ENCODE data around the gene SMAD7.

SMAD7 gene

GRCh38 chr18:48949050-48949605, 1.6 kb downstream of the SMAD7 start:
- Histone ChIP-seq H2AFZ (ENCODE audit: insufficient read depth, low read length, poor library complexity) (peak overlapping the region; percentile 23), H3K4me2 (ENCODE audit: low read length) (peak overlapping the region; percentile 85), H3K14ac (ENCODE audit: low read length) (peak overlapping the region; percentile 97), H3K4ac (ENCODE audit: low read depth, low read length) (peak overlapping the region; percentile 99), H3K27me3 (ENCODE audit: insufficient read depth, low read length) (no peaks in the 10 kb centered on the region), H2BK5ac (ENCODE audit: low read depth, low read length, poor library complexity) (peak overlapping the region; percentile 98), H3K23ac (ENCODE audit: low read length) (no peak overlapping the region), H3K36me3 (ENCODE audit: control insufficient read depth in 1 of 2, insufficient read depth in 2 of 2, low read length in 2 of 2) (peaks cover 45 to 51% of the 10 kb centered on the region in 2 experiments), H3K18ac (ENCODE audit: low read length) (peak overlapping the region; percentile 95), H3K79me2 (ENCODE audit: control insufficient read depth, insufficient read depth, low read length, poor library complexity) (peaks cover 71% of the 10 kb centered on the region), H4K8ac (ENCODE audit: low read depth, low read length) (peak overlapping the region; percentile 89), H3K4me3 (ENCODE audit: low read depth, low read length) (peak overlapping the region; percentile 97), H3K9ac (ENCODE audit: low read length) (peak overlapping the region; percentile 100), H3K79me1 (ENCODE audit: low read length) (peaks cover 63% of the 10 kb centered on the region), H2BK120ac (ENCODE audit: insufficient read depth, low read length, poor library complexity) (peak overlapping the region; percentile 86), H2BK12ac (ENCODE audit: low read length) (peak overlapping the region; percentile 18), H3K9me3 (ENCODE audit: insufficient read depth, low read depth, low read length) (no peaks in the 10 kb centered on the region), H2AK5ac (ENCODE audit: low read length) (peak overlapping the region; percentile 75), H3K27ac (ENCODE audit: low read depth, low read length) (peak overlapping the region; percentile 98), H4K91ac (ENCODE audit: low read depth, low read length) (peak overlapping the region; percentile 98), H4K12ac (ENCODE audit: low read depth, low read length) (peak overlapping the region; percentile 40), H3K4me1 (ENCODE audit: control insufficient read depth in 1 of 2, insufficient read depth in 2 of 2, low read length in 2 of 2) (peaks cover 20 to 22% of the 10 kb centered on the region in 2 experiments)
- no CpG with 5 or more reads among the region's 27 CpGs for WGBS (ENCODE audit: extremely low coverage, insufficient coverage, insufficient read length)
- no peak for DNase-seq

- peak overlapping the region; percentile 89 for H4K8ac ChIP-seq (ENCODE audit: low read depth, low read length)
- H3K4me1 ChIP-seq (ENCODE audit: control insufficient read depth in 1 of 2, insufficient read depth in 2 of 2, low read length in 2 of 2) = peaks cover 26 to 27% of the 10 kb centered on the region in 2 experiments
- peak overlapping the region; percentile 18 for H2BK12ac ChIP-seq (ENCODE audit: low read length)
- peaks cover 63% of the 10 kb centered on the region for H3K79me1 ChIP-seq (ENCODE audit: low read length)
- peak overlapping the region; percentile 99 for H3K4ac ChIP-seq (ENCODE audit: low read depth, low read length)
- H2AK5ac ChIP-seq (ENCODE audit: low read length) = peak overlapping the region; percentile 75
- H3K18ac ChIP-seq (ENCODE audit: low read length) = peak overlapping the region; percentile 95
- H3K4me2 ChIP-seq (ENCODE audit: low read length) = peak overlapping the region; percentile 85
- peak overlapping the region; percentile 97 for H3K4me3 ChIP-seq (ENCODE audit: low read depth, low read length)
- H4K12ac ChIP-seq (ENCODE audit: low read depth, low read length) = peak overlapping the region; percentile 40
- peak overlapping the region; percentile 98 for H3K27ac ChIP-seq (ENCODE audit: low read depth, low read length)
- H3K9ac ChIP-seq (ENCODE audit: low read length) = peak overlapping the region; percentile 100
- H2BK5ac ChIP-seq (ENCODE audit: low read depth, low read length, poor library complexity) = peak overlapping the region; percentile 98
- H3K79me2 ChIP-seq (ENCODE audit: control insufficient read depth, insufficient read depth, low read length, poor library complexity) = peaks cover 77% of the 10 kb centered on the region
- WGBS (ENCODE audit: extremely low coverage, insufficient coverage, insufficient read length) = no CpG with 5 or more reads among the region's 52 CpGs
- H3K27me3 ChIP-seq (ENCODE audit: insufficient read depth, low read length) = no peaks in the 10 kb centered on the region
- peak; percentile 37 to 51 for DNase-seq
- H3K9me3 ChIP-seq (ENCODE audit: insufficient read depth, low read depth, low read length) = no peaks in the 10 kb centered on the region
- H4K91ac ChIP-seq (ENCODE audit: low read depth, low read length) = peak overlapping the region; percentile 98
- peaks cover 49 to 57% of the 10 kb centered on the region in 2 experiments for H3K36me3 ChIP-seq (ENCODE audit: control insufficient read depth in 1 of 2, insufficient read depth in 2 of 2, low read length in 2 of 2)
- H2BK120ac ChIP-seq (ENCODE audit: insufficient read depth, low read length, poor library complexity) = peak overlapping the region; percentile 86
- H3K23ac ChIP-seq (ENCODE audit: low read length) = no peak overlapping the region
- H3K14ac ChIP-seq (ENCODE audit: low read length) = peak overlapping the region; percentile 97
- peak overlapping the region; percentile 23 for H2AFZ ChIP-seq (ENCODE audit: insufficient read depth, low read length, poor library complexity)
Observed at GRCh38 chr18:48948112-48949049, 2.4 kb downstream of the SMAD7 start.

- Histone ChIP-seq H3K14ac (ENCODE audit: low read length) (peak overlapping the region; percentile 82), H4K8ac (ENCODE audit: low read depth, low read length) (no peak overlapping the region), H3K18ac (ENCODE audit: low read length) (peak overlapping the region; percentile 63), H3K4me3 (ENCODE audit: low read depth, low read length) (peak overlapping the region; percentile 74), H3K9ac (ENCODE audit: low read length) (peak overlapping the region; percentile 77), H3K79me2 (ENCODE audit: control insufficient read depth, insufficient read depth, low read length, poor library complexity) (peaks cover 79% of the 10 kb centered on the region), H2AFZ (ENCODE audit: insufficient read depth, low read length, poor library complexity) (peak overlapping the region; percentile 17), H4K91ac (ENCODE audit: low read depth, low read length) (no peak overlapping the region), H4K12ac (ENCODE audit: low read depth, low read length) (no peak overlapping the region), H2AK5ac (ENCODE audit: low read length) (no peak overlapping the region), H3K4ac (ENCODE audit: low read depth, low read length) (peak overlapping the region; percentile 87), H3K23ac (ENCODE audit: low read length) (no peak overlapping the region), H3K9me3 (ENCODE audit: insufficient read depth, low read depth, low read length) (no peaks in the 10 kb centered on the region), H3K27me3 (ENCODE audit: insufficient read depth, low read length) (no peaks in the 10 kb centered on the region), H3K79me1 (ENCODE audit: low read length) (peaks cover 61% of the 10 kb centered on the region), H2BK5ac (ENCODE audit: low read depth, low read length, poor library complexity) (peak overlapping the region; percentile 76), H2BK120ac (ENCODE audit: insufficient read depth, low read length, poor library complexity) (no peak overlapping the region), H3K27ac (ENCODE audit: low read depth, low read length) (peak overlapping the region; percentile 98), H2BK12ac (ENCODE audit: low read length) (no peak overlapping the region), H3K4me1 (ENCODE audit: control insufficient read depth in 1 of 2, insufficient read depth in 2 of 2, low read length in 2 of 2) (peaks cover 29 to 30% of the 10 kb centered on the region in 2 experiments), H3K4me2 (ENCODE audit: low read length) (peak overlapping the region; percentile 85), H3K36me3 (ENCODE audit: control insufficient read depth in 1 of 2, insufficient read depth in 2 of 2, low read length in 2 of 2) (peaks cover 49 to 61% of the 10 kb centered on the region in 2 experiments)
- DNase-seq = no peak
- no CpG with 5 or more reads among the region's 3 CpGs for WGBS (ENCODE audit: extremely low coverage, insufficient coverage, insufficient read length)
Observed at GRCh38 chr18:48947560-48947959, 3.2 kb downstream of the SMAD7 start.

- no CpG with 5 or more reads among the region's 10 CpGs for WGBS (ENCODE audit: extremely low coverage, insufficient coverage, insufficient read length)
- Histone ChIP-seq H3K18ac (ENCODE audit: low read length) (no peak overlapping the region), H2BK12ac (ENCODE audit: low read length) (no peak overlapping the region), H3K14ac (ENCODE audit: low read length) (no peak overlapping the region), H3K4me1 (ENCODE audit: control insufficient read depth in 1 of 2, insufficient read depth in 2 of 2, low read length in 2 of 2) (peaks cover 30 to 32% of the 10 kb centered on the region in 2 experiments), H4K8ac (ENCODE audit: low read depth, low read length) (peak overlapping the region; percentile 30), H3K79me1 (ENCODE audit: low read length) (peaks cover 58% of the 10 kb centered on the region), H3K36me3 (ENCODE audit: control insufficient read depth in 1 of 2, insufficient read depth in 2 of 2, low read length in 2 of 2) (peaks cover 50 to 62% of the 10 kb centered on the region in 2 experiments), H3K27me3 (ENCODE audit: insufficient read depth, low read length) (no peaks in the 10 kb centered on the region), H2AFZ (ENCODE audit: insufficient read depth, low read length, poor library complexity) (no peak overlapping the region), H3K9me3 (ENCODE audit: insufficient read depth, low read depth, low read length) (no peaks in the 10 kb centered on the region), H3K4me2 (ENCODE audit: low read length) (peak overlapping the region; percentile 85), H3K4me3 (ENCODE audit: low read depth, low read length) (no peak overlapping the region), H2BK5ac (ENCODE audit: low read depth, low read length, poor library complexity) (peak overlapping the region; percentile 33), H3K23ac (ENCODE audit: low read length) (no peak overlapping the region), H4K12ac (ENCODE audit: low read depth, low read length) (no peak overlapping the region), H2AK5ac (ENCODE audit: low read length) (no peak overlapping the region), H3K9ac (ENCODE audit: low read length) (peak overlapping the region; percentile 57), H3K4ac (ENCODE audit: low read depth, low read length) (peak overlapping the region; percentile 91), H2BK120ac (ENCODE audit: insufficient read depth, low read length, poor library complexity) (no peak overlapping the region), H3K27ac (ENCODE audit: low read depth, low read length) (peak overlapping the region; percentile 36), H4K91ac (ENCODE audit: low read depth, low read length) (no peak overlapping the region), H3K79me2 (ENCODE audit: control insufficient read depth, insufficient read depth, low read length, poor library complexity) (peaks cover 76% of the 10 kb centered on the region)
- no peak for DNase-seq
Observed at GRCh38 chr18:48947092-48947491, 3.7 kb downstream of the SMAD7 start.
